Measurements from ENCODE around the gene POLG. TPM values are rescaled to one million over a fixed set of nuclear protein-coding genes. Genes with fewer than 3 reads are reported as not detected.

The POLG gene
- polyA plus RNA-seq, 1 donor (not counting 4 experiments of a cell fraction or from before 2014, with no cell fraction given), result 29.6 TPM

GRCh38 chr15:89374086-89374981 lies 39.7 kb upstream of the POLG start:
- Histone ChIP-seq H3K4me1 (ENCODE audit: control insufficient read depth, extremely low read depth, insufficient read depth, low read length) (peaks cover 13% of the 10 kb centered on the region), H3K36me3 (ENCODE audit: control insufficient read depth in 2 of 2, extremely low read depth in 1 of 2, insufficient read depth in 2 of 2, low read length in 2 of 2) (no peaks in the 10 kb centered on the region), H2AFZ (ENCODE audit: control insufficient read depth, low read length) (no peak overlapping the region), H3K9me1 (ENCODE audit: control insufficient read depth, extremely low read depth, insufficient read depth, low read length) (no peaks in the 10 kb centered on the region), H3K27ac (ENCODE audit: control insufficient read depth, insufficient read depth, low read length) (no peak overlapping the region), H3K4me2 (ENCODE audit: control insufficient read depth, extremely low read depth, insufficient read depth, low read depth, low read length) (no peak overlapping the region), H3K9ac (ENCODE audit: control insufficient read depth, extremely low read depth, insufficient read depth, low read length) (no peak overlapping the region), H3K4me3 (ENCODE audit: control insufficient read depth in 2 of 3, extremely low read depth in 1 of 3, insufficient read depth in 2 of 3, low read depth in 1 of 3, low read length in 3 of 3) (no peak overlapping the region), H3K27me3 (ENCODE audit: control insufficient read depth, extremely low read depth, insufficient read depth, low read length) (peaks cover 84% of the 10 kb centered on the region), H3K9me3 (ENCODE audit: control insufficient read depth, low read depth, low read length) (no peaks in the 10 kb centered on the region), H4K20me1 (ENCODE audit: control insufficient read depth, extremely low read depth, insufficient read depth, low read length) (peaks cover 7% of the 10 kb centered on the region), H3K79me2 (ENCODE audit: control insufficient read depth, insufficient read depth, low read length) (no peaks in the 10 kb centered on the region)
- TF ChIP-seq EZH2 (IDR thresholded peaks at IDR 0.05; ENCODE audit: low read length), result no peak
- TF ChIP-seq CTCF (optimal IDR thresholded peaks at IDR 0.05 in 1 of 3, IDR thresholded peaks at IDR 0.05 in 1 of 3, conservative IDR thresholded peaks at IDR 0.05 in 1 of 3; ENCODE audit: extremely low read depth in 1 of 3, insufficient read depth in 2 of 3, low read length in 3 of 3), result no peak
- FAIRE-seq (no peak), DNase-seq (ENCODE audit: low read depth, low spot score) (no peak)
- dilution Hi-C loops (cut with MboI; ENCODE audit: extremely low pct_ligation_motif_present, low sequenced_read_pairs), result no loop called here

GRCh38 chr15:89372069-89372935 lies 37.7 kb upstream of the POLG start:
- Histone ChIP-seq H3K9me3 (ENCODE audit: control insufficient read depth, low read depth, low read length) (no peaks in the 10 kb centered on the region), H3K4me3 (ENCODE audit: control insufficient read depth in 2 of 3, extremely low read depth in 1 of 3, insufficient read depth in 2 of 3, low read depth in 1 of 3, low read length in 3 of 3) (no peak overlapping the region), H3K27me3 (ENCODE audit: control insufficient read depth, extremely low read depth, insufficient read depth, low read length) (peaks cover 91% of the 10 kb centered on the region), H3K36me3 (ENCODE audit: control insufficient read depth in 2 of 2, extremely low read depth in 1 of 2, insufficient read depth in 2 of 2, low read length in 2 of 2) (no peaks in the 10 kb centered on the region), H3K4me2 (ENCODE audit: control insufficient read depth, extremely low read depth, insufficient read depth, low read depth, low read length) (no peak overlapping the region), H3K79me2 (ENCODE audit: control insufficient read depth, insufficient read depth, low read length) (no peaks in the 10 kb centered on the region), H3K9me1 (ENCODE audit: control insufficient read depth, extremely low read depth, insufficient read depth, low read length) (no peaks in the 10 kb centered on the region), H3K9ac (ENCODE audit: control insufficient read depth, extremely low read depth, insufficient read depth, low read length) (no peak overlapping the region), H2AFZ (ENCODE audit: control insufficient read depth, low read length) (no peak overlapping the region), H3K27ac (ENCODE audit: control insufficient read depth, insufficient read depth, low read length) (no peak overlapping the region), H3K4me1 (ENCODE audit: control insufficient read depth, extremely low read depth, insufficient read depth, low read length) (no peaks in the 10 kb centered on the region), H4K20me1 (ENCODE audit: control insufficient read depth, extremely low read depth, insufficient read depth, low read length) (peaks cover 3% of the 10 kb centered on the region)
- FAIRE-seq (no peak), DNase-seq (ENCODE audit: low read depth, low spot score) (no peak)
- dilution Hi-C loops (cut with MboI; ENCODE audit: extremely low pct_ligation_motif_present, low sequenced_read_pairs), result no loop called here
- TF ChIP-seq CTCF (optimal IDR thresholded peaks at IDR 0.05 in 1 of 3, IDR thresholded peaks at IDR 0.05 in 1 of 3, conservative IDR thresholded peaks at IDR 0.05 in 1 of 3; ENCODE audit: extremely low read depth in 1 of 3, insufficient read depth in 2 of 3, low read length in 3 of 3) (no peak), EZH2 (IDR thresholded peaks at IDR 0.05; ENCODE audit: low read length) (no peak)
